Breast epithelium (tissue), 3 donors: ENCODE results near the gene CDKN2AIP.

Experiments used
- CTCF ChIP-seq, 3 donors: fragments of 450-650 bp; IDR thresholded peaks; one replicate each; pipeline ENCODE4 v1.5.1; 2016 to 2017; ENCODE audit warnings: antibody characterized with exemption in 3 of 3, mild to moderate bottlenecking in 3 of 3, moderate library complexity in 3 of 3
- POLR2A ChIP-seq: fragments of 450-650 bp; IDR thresholded peaks from one replicate; pipeline ENCODE4 v1.6.1; 2016; ENCODE audit warnings: antibody characterized with exemption, mild to moderate bottlenecking, moderate library complexity
- POLR2AphosphoS5 ChIP-seq, 3 donors: sonication (generic); formaldehyde crosslinking; IDR thresholded peaks; one replicate each; pipeline ENCODE4 v1.6.1; 2017; ENCODE audit warnings: antibody characterized with exemption in 3 of 3

GRCh38 chr4:183447646-183448045, 3.2 kb downstream of the CDKN2AIP start:
- no peak for TF ChIP-seq CTCF (IDR thresholded peaks at IDR 0.05)
- no peak for TF ChIP-seq POLR2A
- TF ChIP-seq POLR2AphosphoS5 (IDR thresholded peaks at IDR 0.05) = no peak
